Dedifferentiated amniotic fluid mesenchymal stem cell (primary cell): ENCODE data around the gene PLK2.

Experiments
- DNase-seq: peaks from one replicate; pipeline ENCODE4 v3.0.0-alpha.2; 2016; ENCODE audit errors: extremely low spot score

Gene PLK2

GRCh38 chr5:58460002-58460731 lies at the start of gene PLK2:
Gene PLK2, minus strand, starts transcription at chr5:58460086. Its CDS starts 127 bp downstream, at chr5:58459959.
- peak; percentile 91 for DNase-seq

GRCh38 chr5:58507715-58508114 lies 47.8 kb upstream of the PLK2 start:
- no peak for DNase-seq

GRCh38 chr5:58505971-58506640 lies 46.2 kb upstream of the PLK2 start:
- no peak for DNase-seq

- no peak for DNase-seq
Observed at GRCh38 chr5:58505502-58505901, 45.6 kb upstream of the PLK2 start.

GRCh38 chr5:58504766-58505165 lies 44.9 kb upstream of the PLK2 start:
- DNase-seq, result no peak

GRCh38 chr5:58503390-58504046 lies 43.6 kb upstream of the PLK2 start:
- no peak for DNase-seq

- DNase-seq, result no peak
Observed at GRCh38 chr5:58501778-58502417, 42.0 kb upstream of the PLK2 start.

- DNase-seq, result no peak
Observed at GRCh38 chr5:58499941-58500340, 40.1 kb upstream of the PLK2 start.

- no peak for DNase-seq
Observed at GRCh38 chr5:58499231-58499630, 39.3 kb upstream of the PLK2 start.

GRCh38 chr5:58498340-58498942 lies 38.6 kb upstream of the PLK2 start:
- DNase-seq, result peak; percentile 44

GRCh38 chr5:58497921-58498320 lies 38.0 kb upstream of the PLK2 start:
- DNase-seq, result no peak

GRCh38 chr5:58497386-58497785 lies 37.5 kb upstream of the PLK2 start:
- DNase-seq, result no peak

- DNase-seq, result no peak
Observed at GRCh38 chr5:58496488-58496887, 36.6 kb upstream of the PLK2 start.

- DNase-seq, result no peak
Observed at GRCh38 chr5:58493141-58493540, 33.3 kb upstream of the PLK2 start.

- DNase-seq, result no peak
Observed at GRCh38 chr5:58491216-58491892, 31.5 kb upstream of the PLK2 start, which contains the start of gene GAPT. Gene GAPT, plus strand, starts transcription at chr5:58491435. Its CDS starts 3,102 bp downstream, at chr5:58494537.

- no peak for DNase-seq
Observed at GRCh38 chr5:58490402-58491050, 30.6 kb upstream of the PLK2 start.

- DNase-seq, result no peak
Observed at GRCh38 chr5:58486290-58486689, 26.4 kb upstream of the PLK2 start.

- DNase-seq, result no peak
Observed at GRCh38 chr5:58484505-58484904, 24.6 kb upstream of the PLK2 start.

- DNase-seq, result no peak
Observed at GRCh38 chr5:58482536-58482935, 22.6 kb upstream of the PLK2 start.

- DNase-seq, result no peak
Observed at GRCh38 chr5:58481828-58482227, 21.9 kb upstream of the PLK2 start.
